Smooth muscle cell of bladder (primary cell): ENCODE data around the gene SLC45A2. TPM values are rescaled to one million over a fixed set of nuclear protein-coding genes. Genes with fewer than 3 reads are reported as not detected.

ENCODE experiments used
- total RNA-seq: library from RNA; depleted of rRNA; stranded (reverse); fragments of >200 nt; gene quantifications from 2 replicates; pipeline ENCODE4 v1.2.3, GENCODE V29; 2014

Gene SLC45A2
- 0.14 and 0.18 TPM in 2 replicates for total RNA-seq

GRCh38 chr5:33984671-33985124, at the start of gene SLC45A2:
TSS of gene SLC45A2 (minus strand) at chr5:33984693. CDS start at chr5:33984583, 110 bp downstream.

GRCh38 chr5:34007621-34008600, 23.4 kb upstream of the SLC45A2 start, which contains the start of gene AMACR:
TSS of gene AMACR (minus strand) at chr5:34008050. CDS start at chr5:34008019, 31 bp downstream.

GRCh38 chr5:33936381-33937016, 48.0 kb downstream of the SLC45A2 start, which contains the start of gene RXFP3:
TSS of gene RXFP3 (plus strand) at chr5:33936386. CDS start at chr5:33936741, 355 bp downstream.

Other genes starting within 250 kb of the SLC45A2 start
- 29.9 and 34.2 TPM in 2 replicates for gene ADAMTS12, start 92.7 kb downstream of the SLC45A2 start, total RNA-seq
- gene RXFP3, start 48.3 kb downstream of the SLC45A2 start, total RNA-seq, result not detected in 2 replicates
- 7.4 and 8.1 TPM in 2 replicates for gene AMACR, start 23.4 kb upstream of the SLC45A2 start, total RNA-seq
- 0.57 and 2.0 TPM in 2 replicates for gene C1QTNF3, start 58.5 kb upstream of the SLC45A2 start, total RNA-seq